ENCODE results near the gene PPP1R12A. TPM values are rescaled to one million over a fixed set of nuclear protein-coding genes. Genes with fewer than 3 reads are reported as not detected.

Gene PPP1R12A
- total RNA-seq, 2 experiments from 2014 or later, result 44.5 to 65.1 TPM

- DNase-seq (ENCODE audit: low spot score), result no peak
- ChIA-PET CTCF (ENCODE audit: unreplicated experiment) (no interaction called here), POLR2A (no interaction called here)
- no peak overlapping the region for H3K4me3 ChIP-seq (ENCODE audit: low read depth, low read length, poor library complexity, severe bottlenecking)
- no TSS peak for BruUV-seq (replicated peaks)
- peaks cover 14% of the 10 kb centered on the region; the same call in 1 of the 2 replicates for H3K79me2 ChIP-seq (ENCODE audit: insufficient read depth, low read depth, low read length)
- peaks cover 74% of the 10 kb centered on the region for H3K36me3 ChIP-seq (ENCODE audit: insufficient read depth, low read length)
- no peak for TF ChIP-seq CTCF (conservative IDR thresholded peaks at IDR 0.05; ENCODE audit: low read length)
- no peak for TF ChIP-seq EZH2phosphoT487 (IDR thresholded peaks at IDR 0.05; ENCODE audit: borderline replicate concordance, low read depth, low read length)
- no peaks in the 10 kb centered on the region for H4K20me1 ChIP-seq (ENCODE audit: insufficient read depth, low read length)
- peaks cover 29% of the 10 kb centered on the region for H3K9me3 ChIP-seq (ENCODE audit: low read length)
- no peaks in the 10 kb centered on the region for H3K9me2 ChIP-seq (ENCODE audit: insufficient read depth, low read length)
- H2AFZ ChIP-seq (ENCODE audit: low read length), result no peak overlapping the region
- no peak overlapping the region for H3K4me2 ChIP-seq (ENCODE audit: low read length)
- intact Hi-C loops (cut with micrococcal nuclease; ENCODE audit: unreplicated experiment), result no loop called here
- H3K27ac ChIP-seq (ENCODE audit: low read depth, low read length, poor library complexity, severe bottlenecking), result no peak overlapping the region
- no peaks in the 10 kb centered on the region for H3K4me1 ChIP-seq (ENCODE audit: insufficient read depth, low read length, poor library complexity, severe bottlenecking)
Measured at GRCh38 chr12:79842630-79843029, 92.3 kb downstream of the PPP1R12A start.

DNA sequence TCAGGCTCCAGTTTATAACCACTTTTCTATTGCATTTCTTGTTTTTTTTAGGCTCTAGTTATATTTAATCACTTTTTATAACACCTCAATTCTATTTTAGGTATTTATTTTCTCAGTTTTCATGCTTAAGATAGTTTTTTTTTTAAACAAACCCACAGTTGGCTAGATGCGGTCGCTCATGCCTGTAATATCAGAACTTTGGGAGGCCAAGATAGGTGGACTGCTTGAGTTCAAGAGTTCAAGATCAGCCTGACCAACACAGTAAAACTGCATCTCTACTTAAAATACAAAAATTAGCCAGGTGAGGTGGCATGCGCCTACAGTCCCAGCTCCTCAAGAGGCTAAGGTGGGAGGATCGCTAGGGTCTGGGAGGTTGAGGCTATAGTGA, 93.0 kb downstream of the PPP1R12A start:
- intact Hi-C loops (cut with micrococcal nuclease; ENCODE audit: unreplicated experiment), result no loop called here
- Histone ChIP-seq H4K20me1 (ENCODE audit: insufficient read depth, low read length) (no peaks in the 10 kb centered on the region), H3K27ac (ENCODE audit: low read depth, low read length, poor library complexity, severe bottlenecking) (no peak overlapping the region), H3K4me3 (ENCODE audit: low read depth, low read length, poor library complexity, severe bottlenecking) (no peak overlapping the region), H3K36me3 (ENCODE audit: insufficient read depth, low read length) (peaks cover 79% of the 10 kb centered on the region), H3K4me2 (ENCODE audit: low read length) (no peak overlapping the region), H3K4me1 (ENCODE audit: insufficient read depth, low read length, poor library complexity, severe bottlenecking) (no peaks in the 10 kb centered on the region), H3K9me2 (ENCODE audit: insufficient read depth, low read length) (no peaks in the 10 kb centered on the region), H2AFZ (ENCODE audit: low read length) (no peak overlapping the region), H3K9me3 (ENCODE audit: low read length) (peaks cover 31% of the 10 kb centered on the region), H3K79me2 (ENCODE audit: insufficient read depth, low read depth, low read length) (peaks cover 6% of the 10 kb centered on the region; the same call in 1 of the 2 replicates)
- ChIA-PET POLR2A (interaction anchor here (0.6 to 1.2 kb wide), 2 partner anchors 20 to 35 kb away, joined by 3 read pairs; no protein-coding TSS in a partner anchor), CTCF (ENCODE audit: unreplicated experiment) (no interaction called here)
- TF ChIP-seq CTCF (conservative IDR thresholded peaks at IDR 0.05; ENCODE audit: low read length) (no peak), EZH2phosphoT487 (IDR thresholded peaks at IDR 0.05; ENCODE audit: borderline replicate concordance, low read depth, low read length) (no peak)
- DNase-seq (ENCODE audit: low spot score), result no peak
- no TSS peak for BruUV-seq (replicated peaks)

DNA sequence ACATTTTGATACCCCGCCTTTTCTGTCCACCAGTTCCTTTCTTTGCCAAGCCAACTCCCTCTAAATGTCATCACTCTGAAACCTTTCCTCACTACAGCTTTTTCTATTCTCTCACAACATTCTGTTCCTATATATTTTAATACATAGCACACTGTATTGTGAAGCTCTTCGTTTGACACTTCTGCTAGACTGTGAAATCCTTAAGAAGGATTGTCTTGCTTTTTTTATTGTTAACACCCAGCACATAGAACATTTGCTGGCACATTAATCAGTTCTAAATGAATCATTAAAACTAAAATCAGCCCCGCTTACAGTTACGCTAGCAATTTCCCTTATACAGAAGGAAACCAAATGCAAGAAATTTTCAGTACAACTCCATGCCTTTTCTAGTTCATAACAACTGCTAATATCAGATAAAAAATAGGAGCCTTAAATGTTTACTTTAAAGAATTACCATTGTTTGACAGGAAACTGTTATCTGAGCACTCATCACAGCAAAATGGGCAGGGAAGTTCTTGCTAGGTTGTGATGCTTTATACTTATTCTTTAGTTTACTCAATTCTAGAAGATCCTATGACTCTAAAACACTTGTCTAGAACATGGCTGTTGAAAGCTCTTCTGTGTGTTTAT, 93.5 kb downstream of the PPP1R12A start:
- no peaks in the 10 kb centered on the region for H4K20me1 ChIP-seq (ENCODE audit: insufficient read depth, low read length)
- H3K79me2 ChIP-seq (ENCODE audit: insufficient read depth, low read depth, low read length), result peaks cover 6% of the 10 kb centered on the region; the same call in 1 of the 2 replicates
- ChIA-PET POLR2A (interaction anchor here (0.6 to 1.2 kb wide), 3 partner anchors 9 to 36 kb away, joined by 3 read pairs; no protein-coding TSS in a partner anchor), CTCF (ENCODE audit: unreplicated experiment) (no interaction called here)
- no peak overlapping the region for H3K4me3 ChIP-seq (ENCODE audit: low read depth, low read length, poor library complexity, severe bottlenecking)
- DNase-seq (ENCODE audit: low spot score), result no peak
- H3K9me3 ChIP-seq (ENCODE audit: low read length), result peaks cover 31% of the 10 kb centered on the region
- H3K36me3 ChIP-seq (ENCODE audit: insufficient read depth, low read length), result peaks cover 79% of the 10 kb centered on the region
- no peaks in the 10 kb centered on the region for H3K9me2 ChIP-seq (ENCODE audit: insufficient read depth, low read length)
- no TSS peak for BruUV-seq (replicated peaks)
- intact Hi-C loops (cut with micrococcal nuclease; ENCODE audit: unreplicated experiment), result no loop called here
- no peaks in the 10 kb centered on the region for H3K4me1 ChIP-seq (ENCODE audit: insufficient read depth, low read length, poor library complexity, severe bottlenecking)
- H3K27ac ChIP-seq (ENCODE audit: low read depth, low read length, poor library complexity, severe bottlenecking), result no peak overlapping the region
- H2AFZ ChIP-seq (ENCODE audit: low read length), result no peak overlapping the region
- TF ChIP-seq EZH2phosphoT487 (IDR thresholded peaks at IDR 0.05; ENCODE audit: borderline replicate concordance, low read depth, low read length), result no peak
- TF ChIP-seq CTCF (conservative IDR thresholded peaks at IDR 0.05; ENCODE audit: low read length), result no peak
- no peak overlapping the region for H3K4me2 ChIP-seq (ENCODE audit: low read length)
